Measurements from ENCODE around the gene ITIH1.

The ITIH1 gene

GRCh38 chr3:52817860-52818259, 40.5 kb downstream of the ITIH1 start:
- no peak for DNase-seq

- DNase-seq: no peak
Measured at GRCh38 chr3:52819936-52820335, 42.5 kb downstream of the ITIH1 start.

- no peak for DNase-seq
Measured at GRCh38 chr3:52820736-52821135, 43.3 kb downstream of the ITIH1 start.

GRCh38 chr3:52822363-52822762, 45.0 kb downstream of the ITIH1 start:
- no peak for DNase-seq

- DNase-seq: no peak
Measured at GRCh38 chr3:52824037-52824436, 46.6 kb downstream of the ITIH1 start.

- no peak for DNase-seq
Measured at GRCh38 chr3:52827441-52827840, 50.0 kb downstream of the ITIH1 start.

- DNase-seq: no peak
Measured at GRCh38 chr3:52827866-52828376, 50.5 kb downstream of the ITIH1 start.

GRCh38 chr3:52829482-52829881, 52.1 kb downstream of the ITIH1 start:
- no peak for DNase-seq

- DNase-seq: no peak
Measured at GRCh38 chr3:52829906-52830463, 52.6 kb downstream of the ITIH1 start.

- no peak for DNase-seq
Measured at GRCh38 chr3:52830535-52831258, 53.3 kb downstream of the ITIH1 start, which contains the start of gene ITIH4. Gene ITIH4 (minus strand): TSS chr3:52830672. CDS start chr3:52830642, 30 bp downstream.

GRCh38 chr3:52831500-52832301, 54.3 kb downstream of the ITIH1 start:
- DNase-seq: no peak

- no peak for DNase-seq
Measured at GRCh38 chr3:52833202-52833601, 55.8 kb downstream of the ITIH1 start.

GRCh38 chr3:52834871-52835501, 57.6 kb downstream of the ITIH1 start, which contains the start of gene MUSTN1:
Gene MUSTN1 (minus strand): TSS chr3:52835019. CDS start chr3:52834948, 71 bp downstream.
- no peak for DNase-seq

GRCh38 chr3:52835766-52836470, 58.5 kb downstream of the ITIH1 start:
- DNase-seq: no peak

- DNase-seq: no peak
Measured at GRCh38 chr3:52836471-52836845, 59.1 kb downstream of the ITIH1 start.

- no peak for DNase-seq
Measured at GRCh38 chr3:52836986-52837385, 59.6 kb downstream of the ITIH1 start.

GRCh38 chr3:52838561-52839267, 61.3 kb downstream of the ITIH1 start:
- no peak for DNase-seq

GRCh38 chr3:52839268-52839575, 61.8 kb downstream of the ITIH1 start:
- DNase-seq: no peak

GRCh38 chr3:52839892-52840545, 62.6 kb downstream of the ITIH1 start:
- no peak for DNase-seq

- no peak for DNase-seq
Measured at GRCh38 chr3:52841211-52841980, 64.0 kb downstream of the ITIH1 start.

All from DMS79 (cell line).